Activated T-cell treated with anti-CD3 and anti-CD28 coated beads for 1 hour (primary cell): ENCODE data around the gene MFAP5.
"Not testable (repeated sequence)": the region's sequence is repeated elsewhere in the genome, so short reads cannot be mapped to it uniquely, and the experiment has no call there.

Source experiments
- DNase-seq: peaks from one replicate; pipeline ENCODE4 v3.0.0-alpha.2; 2020; ENCODE audit warnings: low read depth

MFAP5 gene

DNA sequence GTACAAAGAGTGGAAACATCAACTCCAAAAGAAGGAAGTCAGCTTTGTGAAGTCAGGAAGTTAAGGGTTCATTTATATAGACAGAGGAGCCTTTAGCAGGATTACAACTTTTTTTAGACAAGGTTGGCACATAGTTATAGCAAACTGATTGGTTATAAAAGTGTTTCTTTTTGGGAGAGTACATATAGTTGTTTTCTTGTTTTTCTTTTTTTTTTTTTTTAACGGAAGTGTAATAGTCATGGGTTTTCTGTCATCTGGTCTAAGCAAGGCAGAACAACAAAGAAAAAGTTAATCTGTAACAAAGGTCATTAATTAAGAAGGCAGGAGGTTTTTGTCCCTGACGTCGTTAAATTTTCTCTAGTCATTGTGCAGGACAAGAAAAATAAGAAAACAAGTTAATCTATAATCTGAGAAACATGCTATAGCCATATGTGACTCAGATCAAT is 13.0 kb upstream of the MFAP5 start:
- no peak for DNase-seq

GRCh38 chr12:8672381-8672780 is 9.8 kb upstream of the MFAP5 start:
- no peak for DNase-seq

DNA sequence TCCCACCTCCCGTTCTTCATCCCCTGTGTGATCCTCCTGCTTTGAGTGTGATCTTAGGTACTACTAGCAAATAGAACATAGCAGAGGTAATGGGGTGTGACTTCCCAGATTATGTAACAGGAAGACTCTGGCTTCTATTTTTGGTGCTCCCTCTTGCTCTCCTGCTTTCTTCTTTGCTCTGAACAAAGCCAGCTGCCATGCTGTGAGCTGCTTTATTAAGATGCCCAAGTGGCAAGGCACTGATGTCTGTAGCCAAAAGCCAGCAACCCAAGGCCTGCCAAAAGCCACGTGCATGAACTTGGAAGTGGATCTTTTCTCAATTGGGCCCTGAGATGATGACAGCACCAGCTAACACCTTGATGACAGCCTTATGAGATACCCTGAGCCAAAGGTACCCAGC is 5.8 kb upstream of the MFAP5 start:
- DNase-seq = no peak

DNA sequence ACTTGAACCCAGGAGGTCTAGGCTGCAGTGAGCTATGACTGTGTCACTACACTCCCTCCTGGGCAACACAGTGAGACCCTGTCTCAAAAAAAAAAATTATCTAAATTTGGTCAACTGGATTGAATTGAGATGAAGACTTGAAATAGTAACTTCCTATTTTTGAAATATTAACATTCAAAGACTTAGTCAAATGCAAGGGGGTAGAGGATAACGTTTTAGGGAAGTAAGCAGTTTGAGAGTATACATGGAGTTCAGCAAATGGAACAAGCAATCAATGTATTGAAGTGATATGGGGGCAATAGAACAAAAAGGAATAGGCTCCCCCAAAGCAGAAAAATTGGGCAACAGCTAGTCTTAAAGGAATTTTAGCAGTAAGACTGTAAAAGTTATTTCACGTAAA is 4.6 kb upstream of the MFAP5 start:
- DNase-seq = no peak

DNA sequence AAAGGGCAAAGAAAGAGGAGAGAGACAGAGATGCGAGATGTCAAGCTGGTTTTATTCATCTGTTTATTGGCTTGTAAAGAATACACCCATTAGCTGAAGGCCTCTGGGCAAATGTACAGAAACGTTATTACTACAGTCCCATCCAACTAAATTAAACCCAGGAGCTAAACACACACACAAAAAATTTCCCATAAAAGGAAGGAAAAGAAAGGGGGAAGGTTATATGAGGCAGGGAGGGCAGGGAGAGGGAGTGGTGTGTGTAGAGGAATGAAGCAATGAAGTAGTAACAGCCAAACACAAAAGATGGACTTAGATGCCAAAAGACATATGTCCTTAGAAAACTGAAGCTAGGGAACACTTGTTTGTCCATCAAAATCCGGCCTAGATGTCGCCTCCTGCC is 3.1 kb upstream of the MFAP5 start:
- no peak for DNase-seq

- DNase-seq = no peak
Observed at GRCh38 chr12:8664228-8664913, 1.7 kb upstream of the MFAP5 start.

- no peak for DNase-seq
Observed at GRCh38 chr12:8661751-8662150, 875 bp downstream of the MFAP5 start.

DNA sequence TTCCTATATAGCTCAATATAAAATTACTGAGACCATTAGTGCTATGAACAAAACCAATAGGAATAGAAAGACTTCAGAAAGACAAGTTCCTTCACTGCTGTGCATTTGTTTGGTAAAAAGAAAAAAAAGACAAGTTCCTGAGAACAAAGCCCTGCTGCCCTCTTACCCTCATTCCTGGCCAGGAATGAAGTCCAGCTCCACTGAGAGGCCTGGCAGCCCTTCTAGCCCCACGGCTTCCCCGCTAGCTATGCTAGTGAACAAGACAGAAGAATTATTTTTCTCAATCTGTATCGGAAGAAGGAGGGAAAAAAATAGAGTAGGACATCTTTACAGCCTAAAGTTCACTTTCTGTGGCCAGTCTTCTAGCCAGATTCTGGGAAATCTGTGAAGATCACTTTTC is 1.6 kb downstream of the MFAP5 start:
- DNase-seq = no peak

GRCh38 chr12:8658346-8658745 is 4.3 kb downstream of the MFAP5 start:
- no peak for DNase-seq

- no peak for DNase-seq
Observed at GRCh38 chr12:8655421-8655820, 7.2 kb downstream of the MFAP5 start.

- DNase-seq = no peak
Observed at GRCh38 chr12:8648576-8649205, 13.9 kb downstream of the MFAP5 start.

- DNase-seq = no peak
Observed at GRCh38 chr12:8647968-8648367, 14.7 kb downstream of the MFAP5 start.

DNA sequence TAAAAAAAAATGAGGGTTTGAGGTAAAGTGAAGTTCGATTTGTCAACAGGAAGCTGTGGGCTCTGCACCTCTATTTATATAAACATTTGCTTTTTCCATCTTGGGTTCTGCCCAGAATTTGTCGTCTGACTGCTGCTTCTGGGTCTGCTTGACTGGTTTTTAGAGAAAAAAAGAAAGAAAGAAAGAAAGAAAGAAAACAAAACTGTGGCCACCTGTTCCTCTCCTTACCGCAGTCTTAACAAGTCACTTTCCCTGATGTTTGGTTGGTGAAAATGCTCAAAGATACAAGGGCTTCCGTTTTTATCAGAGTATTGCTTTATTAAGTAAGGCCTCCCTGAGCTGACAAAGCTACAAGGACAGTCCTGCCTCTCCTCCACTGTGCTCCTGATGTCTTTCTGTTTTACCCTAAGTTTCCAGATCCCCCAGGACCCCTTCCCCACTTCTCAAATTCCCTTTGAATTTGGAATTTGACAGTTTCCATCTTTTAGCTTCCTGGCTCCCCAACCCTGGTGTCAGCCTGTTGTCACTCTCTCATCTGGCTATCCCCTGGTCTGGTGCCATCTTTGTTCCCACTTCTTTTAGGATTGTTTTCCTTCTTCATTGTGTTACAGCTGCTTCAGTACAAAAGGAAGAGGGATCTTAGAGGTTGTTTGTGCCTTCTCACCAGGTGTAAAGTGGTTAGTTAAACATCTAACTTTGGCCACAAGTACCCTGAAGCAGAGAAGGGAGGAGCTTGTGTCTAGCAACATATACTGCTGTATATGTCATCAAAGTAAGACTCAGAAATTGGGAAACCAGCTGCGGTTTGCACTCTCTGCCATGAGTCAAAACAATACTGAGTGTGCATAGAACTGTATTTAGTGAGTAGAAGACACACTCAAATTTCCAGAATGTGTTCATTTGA is 18.0 kb downstream of the MFAP5 start:
- DNase-seq = no peak

DNA sequence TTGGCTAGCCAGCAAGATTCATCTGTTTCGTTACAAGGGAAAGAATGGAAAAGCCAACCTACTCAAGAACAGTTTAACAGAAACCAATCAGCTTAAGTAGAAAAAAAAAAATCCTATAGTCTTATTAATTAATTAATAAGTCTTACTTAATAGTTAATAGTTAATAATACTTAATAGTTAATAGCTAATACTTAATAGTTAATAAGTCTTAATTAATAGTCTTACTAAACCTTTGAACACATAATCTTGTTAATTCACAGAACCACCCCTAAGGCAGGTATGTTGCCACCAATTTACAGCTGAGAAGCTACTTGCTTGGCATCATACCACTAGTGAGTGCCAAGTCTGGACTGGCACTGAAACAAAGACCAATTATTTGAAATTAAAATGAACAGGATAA is 19.9 kb downstream of the MFAP5 start:
- DNase-seq = no peak

DNA sequence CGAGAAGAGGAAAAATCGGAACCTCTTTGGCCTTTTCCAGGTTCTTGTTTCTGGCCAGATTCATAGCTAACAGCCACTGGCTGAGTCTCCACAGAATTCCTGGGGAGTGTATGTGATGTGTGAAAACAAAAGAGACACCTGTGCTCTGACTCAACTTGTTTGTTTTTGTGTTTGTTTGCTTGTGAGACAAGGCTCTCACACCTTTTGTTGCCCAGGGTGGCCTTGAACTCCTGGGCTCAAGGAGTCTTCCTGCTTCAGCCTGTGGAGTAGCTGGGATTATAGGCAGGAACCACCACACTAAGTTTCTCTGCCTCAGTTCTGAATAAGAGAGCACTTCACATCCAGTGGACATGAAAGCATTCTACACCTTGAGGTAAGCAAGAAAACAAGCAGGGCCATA is 22.7 kb downstream of the MFAP5 start:
- no peak for DNase-seq

GRCh38 chr12:8638951-8639350 is 23.7 kb downstream of the MFAP5 start:
- DNase-seq = no peak

GRCh38 chr12:8637666-8638065 is 25.0 kb downstream of the MFAP5 start:
- no peak for DNase-seq

- DNase-seq = no peak
Observed at GRCh38 chr12:8637244-8637643, 25.4 kb downstream of the MFAP5 start.

- no peak for DNase-seq
Observed at GRCh38 chr12:8636581-8636980, 26.0 kb downstream of the MFAP5 start.

GRCh38 chr12:8636007-8636346 is 26.6 kb downstream of the MFAP5 start:
- DNase-seq = not testable (repeated sequence)

GRCh38 chr12:8635342-8636006 is 27.2 kb downstream of the MFAP5 start:
- not testable (repeated sequence) for DNase-seq

DNA sequence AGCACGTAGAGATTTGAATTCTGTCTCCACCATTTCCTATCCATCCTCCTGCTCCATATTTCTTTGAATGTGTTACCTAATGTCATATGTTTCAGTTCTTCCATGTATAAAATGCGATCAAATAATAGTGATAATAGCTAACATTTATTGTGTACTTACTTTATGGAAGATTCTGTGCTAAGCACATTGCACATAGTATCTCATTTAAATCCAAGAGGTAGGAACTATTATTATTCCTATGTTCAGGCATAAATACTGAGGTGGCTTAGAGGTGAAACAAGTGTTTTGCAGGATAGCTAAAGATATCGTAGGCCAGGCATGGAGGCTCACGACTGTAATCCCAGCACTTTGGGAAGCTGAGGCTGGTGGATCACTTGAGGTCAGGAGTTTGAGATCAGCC is 32.5 kb downstream of the MFAP5 start:
- DNase-seq = no peak
